Sigmoid colon (tissue), 7 donors: ENCODE data around the gene HELZ2. TPM values are rescaled to one million over a fixed set of nuclear protein-coding genes. Genes with fewer than 3 reads are reported as not detected.

ENCODE experiments used
- DNase-seq: peaks from one replicate; pipeline ENCODE4 v3.0.0-alpha.2; 2019
- H3K27ac ChIP-seq, 4 donors: fragments of 200-600 bp; sonication (generic); one replicate each; pipeline ENCODE4 v1.5.1; 2016 to 2019; ENCODE audit warnings: mild to moderate bottlenecking in 1 of 4
- H3K27me3 ChIP-seq, 3 donors: fragments of 200-600 bp; sonication (generic); one replicate each; pipeline ENCODE4 v1.5.1; 2019; ENCODE audit warnings: mild to moderate bottlenecking in 1 of 3
- H3K36me3 ChIP-seq, 4 donors: fragments of 200-600 bp; sonication (generic); one replicate each; pipeline ENCODE4 v1.5.1; 2016 to 2019
- H3K4me1 ChIP-seq, 4 donors: fragments of 200-600 bp; sonication (generic); one replicate each; pipeline ENCODE4 v1.5.1; 2017 to 2019
- H3K4me3 ChIP-seq, 4 donors: fragments of 200-600 bp; sonication (generic); one replicate each; pipeline ENCODE4 v1.5.1; 2017 to 2019; ENCODE audit warnings: mild to moderate bottlenecking in 2 of 4, moderate library complexity in 1 of 4
- H3K9me3 ChIP-seq, 4 donors: fragments of 200-600 bp in 3 of 4; sonication (generic) in 3 of 4; one replicate each; pipeline versions ENCODE4 v1.5.1 to v1.6.1; 2013 to 2019
- CTCF ChIP-seq, 4 experiments: fragments of 450-650 bp in 3 of 4; fragments of 200-600 bp in 1 of 4; IDR thresholded peaks; one replicate each; pipeline ENCODE4 v1.5.1; 2016 to 2019; ENCODE audit warnings: antibody characterized with exemption in 4 of 4, mild to moderate bottlenecking in 3 of 4, moderate library complexity in 2 of 4
- EP300 ChIP-seq, 4 donors: sonication (generic); formaldehyde crosslinking; IDR thresholded peaks; one replicate each; pipeline ENCODE4 v1.6.1; 2017; ENCODE audit warnings: antibody characterized with exemption in 4 of 4
- POLR2A ChIP-seq, 2 donors: fragments of 450-650 bp; IDR thresholded peaks; one replicate each; pipeline ENCODE4 v1.6.1; 2016; ENCODE audit warnings: antibody characterized with exemption in 2 of 2, mild to moderate bottlenecking in 2 of 2, moderate library complexity in 2 of 2
- POLR2AphosphoS5 ChIP-seq, 4 donors: sonication (generic); formaldehyde crosslinking; IDR thresholded peaks; one replicate each; pipeline ENCODE4 v1.6.1; 2017; ENCODE audit warnings: antibody characterized with exemption in 4 of 4
- WGBS, 2 donors: extraction: QIAGEN DNeasy Blood & Tissue Kit; methylation state at CpG; one replicate each; pipeline ENCODE4 v1.1.7; 2013; 5-methylcytosine and 5-hydroxymethylcytosine counted together
- intact Hi-C: fragments of 100-400 bp; cut with DNase I; formaldehyde crosslinking; loops from one replicate; pipeline ENCODE4 v1.15.1; 2023
- polyA plus RNA-seq, 3 donors: library from polyadenylated mRNA; stranded (reverse); fragments of 200-250 nt; gene quantifications; one replicate each; pipeline ENCODE4 v1.2.3, GENCODE V29; 2013
- total RNA-seq, 4 donors: library from RNA; depleted of rRNA; stranded (reverse); fragments of >200 nt; gene quantifications; one replicate each; pipeline ENCODE4 v1.1.0, GENCODE V29; 2016
- donor health status: healthy with polysubstance abuse.
- donor health status: Bipolar disorder and iron deficiency.
- donor health status: healthy.

The HELZ2 gene
- total and polyA plus RNA-seq, 7 donors, result 1.2 to 48.1 (median 13.6) TPM

GRCh38 chr20:63544958-63545516 lies 29.0 kb downstream of the HELZ2 start:
- H3K4me1 ChIP-seq, result no peaks in the 10 kb centered on the region
- H3K4me3 ChIP-seq, result no peak overlapping the region
- no peak overlapping the region for H3K27ac ChIP-seq
- WGBS, 2 donors, result 16 to 66% methylated on average over 19 of the region's 19 CpGs
- H3K27me3 ChIP-seq, result peaks cover 0 to 54% (median 42%) of the 10 kb centered on the region in 3 donors
- DNase-seq, result no peak
- H3K36me3 ChIP-seq, result no peaks in the 10 kb centered on the region
- TF ChIP-seq EP300 (IDR thresholded peaks at IDR 0.05) (no peak), CTCF (IDR thresholded peaks at IDR 0.05) (no peak), POLR2A (IDR thresholded peaks at IDR 0.05) (no peak), POLR2AphosphoS5 (IDR thresholded peaks at IDR 0.05) (no peak)
- H3K9me3 ChIP-seq, result no peaks in the 10 kb centered on the region
- intact Hi-C loops, result no loop called here

- no peak for TF ChIP-seq CTCF (IDR thresholded peaks at IDR 0.05)
- no peak for TF ChIP-seq EP300 (IDR thresholded peaks at IDR 0.05)
- TF ChIP-seq POLR2A (IDR thresholded peaks at IDR 0.05), result no peak
- no peak for TF ChIP-seq POLR2AphosphoS5 (IDR thresholded peaks at IDR 0.05)
- DNase-seq, result no peak
- 21 to 68% methylated on average over 27 of the region's 27 CpGs for WGBS, 2 donors
- Histone ChIP-seq H3K27ac (no peak overlapping the region), H3K27me3 (peaks cover 0 to 47% (median 35%) of the 10 kb centered on the region in 3 donors), H3K4me3 (no peak overlapping the region), H3K9me3 (no peaks in the 10 kb centered on the region), H3K36me3 (no peaks in the 10 kb centered on the region), H3K4me1 (no peaks in the 10 kb centered on the region)
- intact Hi-C loops, result no loop called here
Measured at GRCh38 chr20:63544241-63544957, 29.6 kb downstream of the HELZ2 start.

- TF ChIP-seq CTCF (IDR thresholded peaks at IDR 0.05) (no peak), EP300 (IDR thresholded peaks at IDR 0.05) (no peak), POLR2AphosphoS5 (IDR thresholded peaks at IDR 0.05) (no peak), POLR2A (IDR thresholded peaks at IDR 0.05) (no peak)
- 71 to 87% methylated on average over 6 of the region's 6 CpGs for WGBS, 2 donors
- Histone ChIP-seq H3K27me3 (peaks cover 0 to 42% (median 30%) of the 10 kb centered on the region in 3 donors), H3K9me3 (no peaks in the 10 kb centered on the region), H3K36me3 (no peaks in the 10 kb centered on the region), H3K4me1 (no peaks in the 10 kb centered on the region), H3K4me3 (no peak overlapping the region), H3K27ac (no peak overlapping the region)
- no peak for DNase-seq
- intact Hi-C loops, result no loop called here
Measured at GRCh38 chr20:63543733-63544132, 30.3 kb downstream of the HELZ2 start.

- no peak overlapping the region for H3K27ac ChIP-seq
- H3K4me1 ChIP-seq, result peaks cover 0 to 4% (median 1%) of the 10 kb centered on the region in 4 donors
- no peaks in the 10 kb centered on the region for H3K9me3 ChIP-seq
- H3K36me3 ChIP-seq, result no peaks in the 10 kb centered on the region
- 83 to 90% methylated on average over 10 of the region's 10 CpGs for WGBS, 2 donors
- no peak for DNase-seq
- intact Hi-C loops, result no loop called here
- H3K4me3 ChIP-seq, result no peak overlapping the region
- H3K27me3 ChIP-seq, result peaks cover 0 to 36% (median 24%) of the 10 kb centered on the region in 3 donors
- TF ChIP-seq CTCF (IDR thresholded peaks at IDR 0.05), result no peak
- TF ChIP-seq POLR2A (IDR thresholded peaks at IDR 0.05), result no peak
- no peak for TF ChIP-seq EP300 (IDR thresholded peaks at IDR 0.05)
- no peak for TF ChIP-seq POLR2AphosphoS5 (IDR thresholded peaks at IDR 0.05)
Measured at GRCh38 chr20:63543131-63543530, 30.9 kb downstream of the HELZ2 start.
